22Rv1 (cell line): Measurements from ENCODE around the gene SPINDOC.

Experiments
- CTCF ChIP-seq: fragments of 450-650 bp; IDR thresholded peaks from 2 replicates; pipeline ENCODE4 v1.5.1; 2017; ENCODE audit warnings: mild to moderate bottlenecking
- ZFX ChIP-seq: fragments of 450-650 bp; IDR thresholded peaks from 2 replicates; pipeline ENCODE4 v1.6.1; 2017; ENCODE audit warnings: antibody characterized with exemption, borderline replicate concordance

- TF ChIP-seq CTCF (no peak), ZFX (no peak)
Observed at GRCh38 chr11:63785823-63786222, 27.4 kb upstream of the SPINDOC start.
